ENCODE data around the gene RUNX2.

DNA sequence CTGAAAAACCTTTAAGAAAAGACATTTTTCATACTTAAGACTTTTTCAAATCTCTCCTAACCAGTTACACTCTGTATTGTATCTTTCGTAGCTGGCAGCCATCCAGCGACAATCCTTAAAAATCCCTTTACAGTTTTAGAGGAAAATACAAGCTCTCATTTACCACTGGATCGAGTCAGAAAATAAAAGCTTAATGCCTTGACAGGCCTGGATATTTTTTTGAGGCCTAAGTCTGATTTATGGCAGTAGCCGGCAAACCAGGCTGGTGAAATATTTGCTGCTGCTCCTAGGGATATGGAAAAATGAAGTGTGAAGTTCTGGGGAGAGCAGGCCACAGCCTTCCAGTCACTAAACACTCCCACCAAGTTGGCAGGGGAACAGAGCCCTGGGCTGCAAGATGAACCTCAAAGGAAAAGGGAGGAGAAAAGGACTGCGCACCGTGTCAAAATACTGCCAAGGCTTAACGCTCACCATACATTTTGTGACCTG is 262.6 kb downstream of the RUNX2 start:
- TF ChIP-seq HDGF (IDR thresholded peaks at IDR 0.05; ENCODE audit: borderline replicate concordance): no peak
- no peak for TF ChIP-seq ELF4 (IDR thresholded peaks at IDR 0.05)
- no peak for TF ChIP-seq FOXK2 (IDR thresholded peaks at IDR 0.05)
- no peak for TF ChIP-seq NFRKB (IDR thresholded peaks at IDR 0.05)
- TF ChIP-seq, protein P1, sequence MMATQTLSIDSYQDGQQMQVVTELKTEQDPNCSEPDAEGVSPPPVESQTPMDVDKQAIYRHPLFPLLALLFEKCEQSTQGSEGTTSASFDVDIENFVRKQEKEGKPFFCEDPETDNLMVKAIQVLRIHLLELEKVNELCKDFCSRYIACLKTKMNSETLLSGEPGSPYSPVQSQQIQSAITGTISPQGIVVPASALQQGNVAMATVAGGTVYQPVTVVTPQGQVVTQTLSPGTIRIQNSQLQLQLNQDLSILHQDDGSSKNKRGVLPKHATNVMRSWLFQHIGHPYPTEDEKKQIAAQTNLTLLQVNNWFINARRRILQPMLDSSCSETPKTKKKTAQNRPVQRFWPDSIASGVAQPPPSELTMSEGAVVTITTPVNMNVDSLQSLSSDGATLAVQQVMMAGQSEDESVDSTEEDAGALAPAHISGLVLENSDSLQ (IDR thresholded peaks at IDR 0.05): peak; percentile 54; the same call in 1 of the 2 replicates
- no peak for TF ChIP-seq SP1 (IDR thresholded peaks at IDR 0.05)
- no peak for TF ChIP-seq SUZ12 (IDR thresholded peaks at IDR 0.05)
- no peak for TF ChIP-seq FOXM1 (IDR thresholded peaks at IDR 0.05; ENCODE audit: borderline replicate concordance)
- TF ChIP-seq BHLHE40 (IDR thresholded peaks at IDR 0.05; ENCODE audit: borderline replicate concordance): no peak
- TF ChIP-seq FOXA1 (IDR thresholded peaks at IDR 0.05): no peak
- TF ChIP-seq TARDBP (IDR thresholded peaks at IDR 0.05): no peak

Measured in HEK293T (cell line).